GM18870 (cell line): ENCODE measurements around the gene AMER2.

Experiments used
- ATAC-seq: cut with Tn5 transposase; IDR thresholded peaks from one replicate; pipeline ENCODE4 v1.9.1; 2021; ENCODE audit warnings: moderate library complexity; ENCODE audit not compliant: unreplicated experiment

AMER2 gene

GRCh38 chr13:25171517-25172302 is at the start of gene AMER2:
TSS of gene AMER2 (minus strand) at chr13:25172288. CDS start at chr13:25171619, 669 bp downstream.
- ATAC-seq: no peak

GRCh38 chr13:25218019-25218418 is 45.9 kb upstream of the AMER2 start:
- no peak for ATAC-seq

GRCh38 chr13:25217023-25217885 is 45.2 kb upstream of the AMER2 start:
- ATAC-seq: no peak

GRCh38 chr13:25215253-25215575 is 43.1 kb upstream of the AMER2 start:
- no peak for ATAC-seq

GRCh38 chr13:25214491-25215252 is 42.6 kb upstream of the AMER2 start:
- no peak for ATAC-seq

GRCh38 chr13:25213715-25214114 is 41.6 kb upstream of the AMER2 start:
- ATAC-seq: no peak

GRCh38 chr13:25210842-25211569 is 38.9 kb upstream of the AMER2 start:
- no peak for ATAC-seq

GRCh38 chr13:25207291-25207810 is 35.3 kb upstream of the AMER2 start:
- no peak for ATAC-seq

- no peak for ATAC-seq
These were observed 32.8 kb upstream of the AMER2 start for GRCh38 chr13:25204863-25205262.

- ATAC-seq: no peak
These were observed 31.1 kb upstream of the AMER2 start for GRCh38 chr13:25203127-25203740.

GRCh38 chr13:25200783-25201182 is 28.7 kb upstream of the AMER2 start:
- ATAC-seq: no peak

- no peak for ATAC-seq
These were observed 26.6 kb upstream of the AMER2 start for GRCh38 chr13:25198647-25199046.

GRCh38 chr13:25196971-25197370 is 24.9 kb upstream of the AMER2 start:
- ATAC-seq: no peak

- ATAC-seq: no peak
These were observed 20.8 kb upstream of the AMER2 start for GRCh38 chr13:25192936-25193335.

- no peak for ATAC-seq
These were observed 20.4 kb upstream of the AMER2 start for GRCh38 chr13:25192489-25192888.

GRCh38 chr13:25192052-25192451 is 20.0 kb upstream of the AMER2 start:
- ATAC-seq: no peak

GRCh38 chr13:25190771-25191170 is 18.7 kb upstream of the AMER2 start:
- ATAC-seq: no peak

- no peak for ATAC-seq
These were observed 18.2 kb upstream of the AMER2 start for GRCh38 chr13:25190256-25190655.

GRCh38 chr13:25187596-25187995 is 15.5 kb upstream of the AMER2 start:
- ATAC-seq: no peak

- no peak for ATAC-seq
These were observed 14.1 kb upstream of the AMER2 start for GRCh38 chr13:25186187-25186586.
